Tongue (tissue), 2 donors: ENCODE results near the gene PPP5C. TPM values are rescaled to one million over a fixed set of nuclear protein-coding genes. Genes with fewer than 3 reads are reported as not detected.
"Not testable (repeated sequence)": the region's sequence is repeated elsewhere in the genome, so short reads cannot be mapped to it uniquely, and the experiment has no call there.

ENCODE experiments used
- DNase-seq: peaks from one replicate; pipeline ENCODE4 v3.0.0-alpha.2; 2015
- total RNA-seq: library from RNA; depleted of rRNA; stranded (reverse); fragments of >200 nt; gene quantifications from one replicate; pipeline ENCODE4 v1.2.3, GENCODE V29; 2014

The PPP5C gene
- total RNA-seq, 1 donor from 2014 or later, result 49.3 TPM

- no peak for DNase-seq
Observed at GRCh38 chr19:46386996-46387712, 40.3 kb downstream of the PPP5C start.

- DNase-seq, result no peak
Observed at GRCh38 chr19:46387713-46388130, 40.8 kb downstream of the PPP5C start.

- no peak for DNase-seq
Observed at GRCh38 chr19:46388311-46389095, 41.6 kb downstream of the PPP5C start.

- DNase-seq, result no peak
Observed at GRCh38 chr19:46390121-46390858, 43.4 kb downstream of the PPP5C start.

GRCh38 chr19:46390866-46391265 is 44.0 kb downstream of the PPP5C start:
- DNase-seq, result no peak

- no peak for DNase-seq
Observed at GRCh38 chr19:46391296-46392251, 44.7 kb downstream of the PPP5C start.

GRCh38 chr19:46392252-46392801 is 45.4 kb downstream of the PPP5C start:
- DNase-seq, result peak; percentile 88

GRCh38 chr19:46392837-46393236 is 46.0 kb downstream of the PPP5C start:
- DNase-seq, result no peak

GRCh38 chr19:46393456-46394401 is 46.8 kb downstream of the PPP5C start:
- no peak for DNase-seq

- DNase-seq, result no peak
Observed at GRCh38 chr19:46394402-46394797, 47.5 kb downstream of the PPP5C start.

GRCh38 chr19:46397801-46398479 is 51.1 kb downstream of the PPP5C start:
- not testable (repeated sequence) for DNase-seq

- no peak for DNase-seq
Observed at GRCh38 chr19:46402725-46403124, 55.8 kb downstream of the PPP5C start.

- DNase-seq, result peak; percentile 78
Observed at GRCh38 chr19:46404055-46404752, 57.3 kb downstream of the PPP5C start.

GRCh38 chr19:46404753-46405468 is 58.0 kb downstream of the PPP5C start:
- peak; percentile 77 for DNase-seq

- DNase-seq, result no peak
Observed at GRCh38 chr19:46406976-46407375, 60.1 kb downstream of the PPP5C start.

- DNase-seq, result no peak
Observed at GRCh38 chr19:46407856-46408663, 61.2 kb downstream of the PPP5C start.

GRCh38 chr19:46408664-46409039 is 61.8 kb downstream of the PPP5C start:
- peak; percentile 71 for DNase-seq
